G401.6 (cell line): Measurements from ENCODE around the gene ENTREP1.
"Not testable (repeated sequence)": the region's sequence is repeated elsewhere in the genome, so short reads cannot be mapped to it uniquely, and the experiment has no call there.

Experiments
- FAIRE-seq: peaks from 2 replicates; lab custom pipeline; 2012; peaks lifted over from hg19 to GRCh38; lab: Jason Lieb, UNC

The ENTREP1 gene

GRCh38 chr9:69324549-69325401 is at the start of gene ENTREP1:
TSS of gene ENTREP1 (plus strand) at chr9:69325215. CDS start at chr9:69325310, 95 bp downstream.
- FAIRE-seq: no peak

- FAIRE-seq: no peak
Measured at GRCh38 chr9:69276775-69277174, 48.2 kb upstream of the ENTREP1 start.

- no peak for FAIRE-seq
Measured at GRCh38 chr9:69279084-69279731, 45.8 kb upstream of the ENTREP1 start.

- FAIRE-seq: no peak
Measured at GRCh38 chr9:69279733-69280132, 45.3 kb upstream of the ENTREP1 start.

- FAIRE-seq: no peak
Measured at GRCh38 chr9:69283003-69283402, 42.0 kb upstream of the ENTREP1 start.

DNA sequence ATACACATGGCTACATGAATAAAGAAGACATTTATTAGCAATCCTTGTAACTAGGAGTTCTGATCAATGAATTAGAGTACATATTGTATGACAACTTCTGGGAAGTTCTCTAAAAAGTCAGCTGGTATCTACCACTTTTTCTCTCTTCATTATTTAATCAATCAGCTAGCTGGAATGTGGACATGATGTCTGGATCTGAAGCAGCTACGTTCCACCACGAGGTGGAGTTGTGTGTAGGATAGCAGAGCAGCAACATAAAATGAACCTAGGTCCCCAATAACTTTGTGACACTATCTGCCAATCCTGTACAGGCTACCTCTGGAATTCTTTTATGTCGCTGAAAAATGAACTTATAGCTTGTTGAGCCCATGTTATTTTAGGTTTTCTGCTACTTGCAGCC is 32.9 kb upstream of the ENTREP1 start:
- no peak for FAIRE-seq

GRCh38 chr9:69293156-69293555 is 31.9 kb upstream of the ENTREP1 start:
- FAIRE-seq: no peak

GRCh38 chr9:69295872-69296552 is 29.0 kb upstream of the ENTREP1 start:
- no peak for FAIRE-seq

- no peak for FAIRE-seq
Measured at GRCh38 chr9:69297300-69297980, 27.6 kb upstream of the ENTREP1 start.

- no peak for FAIRE-seq
Measured at GRCh38 chr9:69299315-69299714, 25.7 kb upstream of the ENTREP1 start.

- no peak for FAIRE-seq
Measured at GRCh38 chr9:69299826-69300225, 25.2 kb upstream of the ENTREP1 start.

- no peak for FAIRE-seq
Measured at GRCh38 chr9:69303331-69303730, 21.7 kb upstream of the ENTREP1 start.

DNA sequence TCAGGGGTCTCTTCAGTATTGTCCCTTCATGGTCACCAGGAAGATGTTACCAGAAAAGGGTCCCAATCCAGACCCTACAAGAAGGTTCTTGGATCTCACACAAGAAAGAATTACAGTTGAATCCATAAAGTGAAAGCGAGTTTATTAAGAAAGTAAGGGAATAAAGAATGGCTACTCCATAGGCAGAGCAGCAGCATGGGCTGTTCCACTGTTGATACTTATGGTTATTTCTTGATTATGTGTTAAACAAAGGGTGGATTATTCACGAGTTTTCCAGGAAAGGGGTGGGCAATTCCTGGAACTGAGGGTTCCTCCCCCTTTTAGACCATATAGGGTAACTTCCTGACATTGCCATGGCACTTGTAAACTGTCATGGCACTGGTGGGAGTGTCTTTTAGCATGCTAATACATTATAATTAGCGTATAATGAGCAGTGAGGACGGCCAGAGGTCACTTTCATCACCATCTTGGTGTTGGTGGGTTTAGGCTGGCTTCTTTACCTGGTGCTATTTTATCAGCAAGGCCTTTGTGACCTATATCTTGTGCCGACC is 18.0 kb upstream of the ENTREP1 start:
- not testable (repeated sequence) for FAIRE-seq

DNA sequence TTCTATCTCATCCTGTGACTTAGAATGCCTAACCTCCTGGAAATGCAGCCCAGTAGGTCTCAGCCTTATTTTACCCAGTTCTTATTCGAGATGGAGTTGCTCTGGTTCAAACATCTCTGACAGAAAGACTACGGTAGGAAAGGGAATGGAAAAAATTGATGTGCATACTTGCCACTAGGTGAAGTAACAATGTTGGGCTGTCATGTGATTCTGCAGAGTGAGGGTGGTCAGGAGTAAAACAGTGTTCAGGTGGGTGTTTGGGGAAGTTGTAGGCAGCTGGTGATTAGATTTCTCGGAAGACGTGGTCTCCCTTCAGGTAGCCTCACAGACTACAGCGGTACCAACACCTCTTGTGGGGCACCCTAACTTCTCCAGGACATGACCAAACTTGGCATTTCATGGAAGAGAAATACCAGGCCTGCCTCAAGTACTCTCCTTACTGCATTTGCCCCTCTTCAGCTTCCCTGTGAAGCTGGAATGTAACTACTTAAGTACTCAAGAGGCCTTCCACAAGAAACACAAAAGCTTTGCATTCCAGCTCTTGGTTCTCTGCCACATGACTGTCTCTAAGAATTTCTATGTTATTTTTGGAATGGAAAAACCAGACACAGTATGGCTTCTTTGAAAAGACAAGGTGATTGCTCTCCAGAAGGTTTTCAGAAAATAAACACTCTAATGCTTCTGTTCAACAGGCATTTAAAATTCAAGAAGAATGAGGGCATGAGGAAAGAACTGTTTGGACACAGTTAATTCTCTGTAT is 17.4 kb upstream of the ENTREP1 start:
- FAIRE-seq: no peak

DNA sequence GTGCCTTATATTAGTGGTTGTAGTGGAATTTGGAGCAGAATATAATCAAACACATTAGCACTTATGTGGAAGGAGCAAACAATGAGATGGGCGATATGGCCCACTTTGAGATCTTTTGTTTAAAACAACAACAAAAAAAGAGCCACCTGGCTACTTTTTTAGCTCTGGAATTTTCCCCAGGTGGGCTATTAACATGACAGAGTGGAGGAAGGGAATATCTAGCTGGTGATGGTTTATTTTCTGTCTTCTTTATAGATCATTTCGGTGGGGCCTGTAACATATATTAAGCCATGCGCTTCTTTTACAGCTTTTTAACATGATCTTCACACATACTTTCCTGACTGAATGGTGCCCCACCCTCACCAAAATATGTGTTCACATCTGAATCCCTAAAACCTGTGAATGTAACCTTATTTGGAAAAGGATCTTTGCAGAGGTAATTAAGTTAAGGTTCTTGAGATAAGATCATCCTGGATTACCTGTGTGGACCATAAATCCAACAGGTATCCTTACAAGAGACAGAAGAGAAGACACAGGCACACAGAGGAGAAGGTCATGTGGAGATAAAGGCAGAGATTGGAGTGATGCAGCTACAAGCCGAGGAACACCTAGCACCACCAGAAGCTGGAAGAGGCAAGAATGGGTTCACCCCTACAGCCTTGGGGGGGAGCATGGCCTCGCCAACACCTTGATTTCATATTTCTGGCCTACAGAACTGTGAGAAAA is 16.6 kb upstream of the ENTREP1 start:
- FAIRE-seq: no peak

DNA sequence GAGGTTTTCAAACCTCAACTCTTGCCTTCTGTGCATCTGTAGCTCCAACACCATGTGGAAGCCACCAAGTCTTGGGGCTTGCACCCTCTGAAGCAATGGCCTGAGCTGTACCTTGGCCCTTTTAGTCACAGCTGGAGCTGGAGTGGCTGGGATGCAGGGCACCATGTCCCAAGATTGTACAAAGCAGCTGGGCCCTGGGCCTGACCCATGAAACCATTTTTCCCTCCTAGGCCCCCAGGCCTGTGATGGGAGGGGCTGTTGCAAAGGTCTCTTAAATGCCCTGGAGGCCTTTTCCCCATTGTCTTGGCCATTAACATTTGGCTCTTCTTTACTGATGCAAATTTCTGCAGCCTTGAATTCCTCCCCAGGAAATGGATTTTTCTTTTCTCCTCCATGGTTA is 11.8 kb upstream of the ENTREP1 start:
- no peak for FAIRE-seq

DNA sequence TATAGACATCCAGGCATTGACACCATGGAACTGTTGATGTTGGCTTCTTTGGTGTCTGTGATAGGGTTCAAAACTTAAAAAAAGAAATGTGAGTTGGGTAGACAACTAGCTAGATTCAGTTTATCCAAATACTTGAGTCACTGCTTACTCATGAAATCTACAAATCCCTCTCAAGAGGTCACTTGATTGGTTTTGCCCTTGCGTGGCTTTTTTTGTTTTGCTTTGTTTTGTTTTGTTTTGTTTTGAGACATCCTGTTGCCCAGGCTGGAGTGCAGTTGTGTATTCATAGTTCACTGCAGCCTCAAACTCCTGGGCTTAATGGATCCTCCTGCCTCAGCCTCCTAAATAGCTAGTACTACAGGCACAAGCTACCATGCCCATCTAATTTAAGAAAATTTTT is 10.5 kb upstream of the ENTREP1 start:
- FAIRE-seq: no peak

GRCh38 chr9:69317081-69317480 is 7.9 kb upstream of the ENTREP1 start:
- no peak for FAIRE-seq

DNA sequence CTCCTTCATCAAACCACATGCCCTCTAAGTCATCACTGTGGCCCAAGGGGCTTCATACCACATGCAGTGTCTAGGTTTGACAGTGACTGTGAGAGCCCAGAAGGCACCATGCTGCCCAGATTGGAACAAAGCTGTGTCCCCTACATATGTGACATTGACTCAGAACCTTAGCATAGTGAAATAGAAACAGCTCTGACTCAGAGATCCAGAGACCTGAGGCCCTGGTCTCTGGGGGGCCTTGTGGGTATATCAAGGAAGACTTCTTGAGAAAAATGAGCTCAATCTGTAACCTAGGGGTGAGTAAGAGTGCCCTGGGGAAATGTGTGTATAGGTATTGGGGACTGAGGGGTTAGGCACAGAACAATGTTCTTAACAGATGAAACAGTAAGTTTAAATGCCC is 7.1 kb upstream of the ENTREP1 start:
- no peak for FAIRE-seq

DNA sequence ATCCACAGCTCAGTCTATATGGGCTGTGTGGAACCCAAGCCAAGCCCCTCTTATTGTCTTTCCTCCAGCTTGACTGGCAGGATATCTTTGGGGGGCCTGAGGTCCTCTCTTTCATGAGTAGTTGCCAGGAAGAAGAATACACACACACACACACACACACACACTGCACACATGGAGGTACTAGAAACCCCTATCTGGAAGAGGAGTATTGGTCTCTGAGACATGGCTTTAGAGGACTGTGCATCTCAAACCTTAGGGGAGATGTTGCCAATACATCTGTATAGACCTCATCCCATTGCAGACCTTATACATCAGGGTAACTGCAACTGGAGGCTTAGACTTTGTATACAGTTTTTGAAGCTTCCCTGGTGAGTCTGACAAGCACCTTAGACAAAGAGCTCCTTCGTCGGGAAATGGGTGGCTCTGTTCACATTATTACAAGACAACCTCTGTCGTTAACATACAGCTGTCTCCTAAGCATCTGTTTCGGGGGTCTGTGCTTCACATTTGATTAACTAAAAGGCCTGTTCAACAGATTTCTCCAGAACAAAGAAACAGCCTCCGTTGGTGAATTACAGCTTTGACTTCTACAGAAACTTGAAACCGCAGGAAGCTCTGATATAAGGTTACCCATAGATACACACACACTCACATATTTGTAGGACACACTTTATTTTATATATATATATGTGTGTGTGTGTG is 5.5 kb upstream of the ENTREP1 start:
- no peak for FAIRE-seq
